ENCODE data around the gene CRLF2. TPM values are rescaled to one million over a fixed set of nuclear protein-coding genes. Genes with fewer than 3 reads are reported as not detected.

Gene CRLF2
- total and polyA plus RNA-seq, 10 of the 15 experiments (the other 5 are each of a cell fraction or from before 2014, with no cell fraction given) = 2.7 to 7.2 (median 4.5) TPM

DNA sequence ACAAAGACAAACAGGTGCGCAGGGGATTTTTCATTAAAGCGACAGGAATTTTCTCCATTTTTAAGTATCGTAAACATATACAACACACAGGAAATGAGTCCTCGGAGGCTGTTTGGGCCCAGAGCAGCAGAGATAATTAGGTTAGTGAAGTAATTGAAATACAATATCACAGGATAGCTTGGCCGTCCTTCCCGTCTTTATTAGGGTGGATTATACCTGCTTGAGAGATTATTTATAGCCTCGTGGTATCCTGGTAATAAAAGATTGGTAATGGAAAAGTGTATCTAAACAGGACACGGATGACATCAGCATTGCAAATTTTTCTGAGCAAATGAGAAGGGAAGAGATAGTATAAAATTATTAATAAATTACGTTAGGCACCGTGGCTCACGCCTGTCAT, 68.2 kb downstream of the CRLF2 start:
- no peak for TF ChIP-seq BACH1 (IDR thresholded peaks at IDR 0.05; ENCODE audit: borderline replicate concordance)
- TF ChIP-seq EED (IDR thresholded peaks at IDR 0.05; ENCODE audit: low read depth) = no peak
- POLR2A ChIA-PET = no interaction called here
- BruUV-seq (replicated peaks) = no TSS peak
- CTCF ChIA-PET = no interaction called here
- no peaks in the 10 kb centered on the region for H3K4me1 ChIP-seq (ENCODE audit: control insufficient read depth, insufficient read depth, low read length)
- in situ Hi-C loops (cut with MboI) (no loop called here), intact Hi-C loops (cut with micrococcal nuclease; ENCODE audit: unreplicated experiment) (no loop called here)
- SMC1A ChIA-PET (ENCODE audit: uncharacterized antibody, unreplicated experiment) = no interaction called here
- WGBS (ENCODE audit: insufficient coverage, insufficient replicate concordance, low lambda C conversion rate, missing lambda C conversion rate) = 33% methylated on average over 11 of the region's 11 CpGs
- H2AFZ ChIP-seq (ENCODE audit: control insufficient read depth, low read depth, low read length) = no peak overlapping the region
- RAD21 ChIA-PET (ENCODE audit: unreplicated experiment) = no interaction called here
- no peak overlapping the region for H3K4me3 ChIP-seq
- H4K20me1 ChIP-seq (ENCODE audit: control insufficient read depth, insufficient read depth) = no peaks in the 10 kb centered on the region
- H3K36me3 ChIP-seq (ENCODE audit: control insufficient read depth in 2 of 2, insufficient read depth in 2 of 2, low read length in 1 of 2) = no peaks in the 10 kb centered on the region
- ATAC-seq (no peak), DNase-seq (ENCODE audit: low read depth, low spot score) (no peak), FAIRE-seq (no peak)
- no peak overlapping the region for H3K4me2 ChIP-seq (ENCODE audit: control insufficient read depth, insufficient read depth)
- H3K79me2 ChIP-seq (ENCODE audit: control insufficient read depth, insufficient read depth, low read length) = no peaks in the 10 kb centered on the region
- no peaks in the 10 kb centered on the region for H3K27me3 ChIP-seq (replicated peaks in 1 of 2; ENCODE audit: control insufficient read depth in 2 of 2, insufficient read depth in 2 of 2, low read length in 1 of 2)
- no peaks in the 10 kb centered on the region; the same call in 2 of the 3 replicates for H3K9me3 ChIP-seq (replicated peaks; ENCODE audit: control insufficient read depth, insufficient read depth, low read length)
- H3K9ac ChIP-seq (ENCODE audit: control insufficient read depth, insufficient read depth, low read length) = no peak overlapping the region
- H3K27ac ChIP-seq (ENCODE audit: control insufficient read depth, insufficient read depth) = no peak overlapping the region

Other genes starting within 250 kb of the CRLF2 start
- gene CSF2RA, start 56.2 kb upstream of the CRLF2 start, total RNA-seq (2014; rRNA removed) = 0.40 TPM in 1 of 2 replicates, not detected in the other
- 0.31 and 0.46 TPM in 2 replicates for gene CSF2RA, start 56.2 kb upstream of the CRLF2 start, total RNA-seq (2014; rRNA removed; fragmentation: Illumina TruSeq; extraction: Trizol)
- 0.18 and 0.48 TPM in 2 replicates for gene CSF2RA, start 56.2 kb upstream of the CRLF2 start, total RNA-seq (2021)
- 0.16 TPM in 1 of 2 replicates, not detected in the other for gene CSF2RA, start 56.2 kb upstream of the CRLF2 start, polyA plus RNA-seq (2011; rRNA removed)
- 0.21 and 1.4 TPM in 2 replicates for gene CSF2RA, start 56.2 kb upstream of the CRLF2 start, polyA plus RNA-seq (2014; fragmentation: Illumina TruSeq; extraction: Trizol)
- gene CSF2RA, start 56.2 kb upstream of the CRLF2 start, polyA plus RNA-seq (2014; fragmentation: Nextera tagmentation; extraction: Ambion mirVana) = under 1 TPM; 0.18 to 0.48 TPM
- gene CSF2RA, start 56.2 kb upstream of the CRLF2 start, polyA plus RNA-seq (2014; rRNA removed) = 0.54 and 0.86 TPM in 2 replicates
- gene CSF2RA, start 56.2 kb upstream of the CRLF2 start, polyA plus RNA-seq (2016; fragmentation: Nextera tagmentation; extraction: Ambion mirVana) = under 1 TPM in 1 of 2 experiments, not detected in 1; 0.57 TPM
- gene IL3RA, start 124.1 kb upstream of the CRLF2 start, total RNA-seq (2014; rRNA removed) = 28.0 and 28.1 TPM in 2 replicates
- 14.1 and 14.3 TPM in 2 replicates for gene IL3RA, start 124.1 kb upstream of the CRLF2 start, total RNA-seq (2014; rRNA removed; fragmentation: Illumina TruSeq; extraction: Trizol)
- 19.5 and 21.1 TPM in 2 replicates for gene IL3RA, start 124.1 kb upstream of the CRLF2 start, total RNA-seq (2021)
- 22.5 and 31.1 TPM in 2 replicates for gene IL3RA, start 124.1 kb upstream of the CRLF2 start, polyA plus RNA-seq (2011; rRNA removed)
- gene IL3RA, start 124.1 kb upstream of the CRLF2 start, polyA plus RNA-seq (2014; fragmentation: Illumina TruSeq; extraction: Trizol) = 15.0 and 23.5 TPM in 2 replicates
- gene IL3RA, start 124.1 kb upstream of the CRLF2 start, polyA plus RNA-seq (2014; fragmentation: Nextera tagmentation; extraction: Ambion mirVana) = 1 to 10 TPM; 2.1 to 4.5 TPM
- gene IL3RA, start 124.1 kb upstream of the CRLF2 start, polyA plus RNA-seq (2014; rRNA removed) = 22.9 and 25.4 TPM in 2 replicates
- 10 to 100 TPM; 14.7 to 16.4 TPM for gene IL3RA, start 124.1 kb upstream of the CRLF2 start, polyA plus RNA-seq (2016; fragmentation: Nextera tagmentation; extraction: Ambion mirVana)
- gene SLC25A6, start 179.5 kb upstream of the CRLF2 start, total RNA-seq (2014; rRNA removed) = 225 and 293 TPM in 2 replicates
- 261 and 287 TPM in 2 replicates for gene SLC25A6, start 179.5 kb upstream of the CRLF2 start, total RNA-seq (2014; rRNA removed; fragmentation: Illumina TruSeq; extraction: Trizol)
- gene SLC25A6, start 179.5 kb upstream of the CRLF2 start, total RNA-seq (2021) = 632 and 654 TPM in 2 replicates
- gene SLC25A6, start 179.5 kb upstream of the CRLF2 start, polyA plus RNA-seq (2011; rRNA removed) = 157 and 352 TPM in 2 replicates
- gene SLC25A6, start 179.5 kb upstream of the CRLF2 start, polyA plus RNA-seq (2014; fragmentation: Illumina TruSeq; extraction: Trizol) = 34.2 and 187 TPM in 2 replicates
- 100 to 1,000 TPM in 1 of 2 experiments, 10 to 100 TPM in 1; 61.9 to 127 TPM for gene SLC25A6, start 179.5 kb upstream of the CRLF2 start, polyA plus RNA-seq (2014; fragmentation: Nextera tagmentation; extraction: Ambion mirVana)
- 642 and 753 TPM in 2 replicates for gene SLC25A6, start 179.5 kb upstream of the CRLF2 start, polyA plus RNA-seq (2014; rRNA removed)
- gene SLC25A6, start 179.5 kb upstream of the CRLF2 start, polyA plus RNA-seq (2016; fragmentation: Nextera tagmentation; extraction: Ambion mirVana) = 100 to 1,000 TPM; 447 to 454 TPM
- gene ASMTL, start 240.3 kb upstream of the CRLF2 start, total RNA-seq (2014; rRNA removed) = 21.7 and 32.2 TPM in 2 replicates
- gene ASMTL, start 240.3 kb upstream of the CRLF2 start, total RNA-seq (2014; rRNA removed; fragmentation: Illumina TruSeq; extraction: Trizol) = 15.5 and 18.1 TPM in 2 replicates
- 46.6 and 46.8 TPM in 2 replicates for gene ASMTL, start 240.3 kb upstream of the CRLF2 start, total RNA-seq (2021)
- 24.5 and 51.9 TPM in 2 replicates for gene ASMTL, start 240.3 kb upstream of the CRLF2 start, polyA plus RNA-seq (2011; rRNA removed)
- 8.5 and 14.3 TPM in 2 replicates for gene ASMTL, start 240.3 kb upstream of the CRLF2 start, polyA plus RNA-seq (2014; fragmentation: Illumina TruSeq; extraction: Trizol)
- gene ASMTL, start 240.3 kb upstream of the CRLF2 start, polyA plus RNA-seq (2014; fragmentation: Nextera tagmentation; extraction: Ambion mirVana) = 1 to 10 TPM; 1.6 to 3.8 TPM
- 44.6 and 48.4 TPM in 2 replicates for gene ASMTL, start 240.3 kb upstream of the CRLF2 start, polyA plus RNA-seq (2014; rRNA removed)
- 10 to 100 TPM; 32.1 to 34.4 TPM for gene ASMTL, start 240.3 kb upstream of the CRLF2 start, polyA plus RNA-seq (2016; fragmentation: Nextera tagmentation; extraction: Ambion mirVana)

All from GM12878 (cell line).